ENCODE data around the gene TUFT1.

GRCh38 chr1:151492120-151492519 is 48.0 kb upstream of the TUFT1 start:
- TF ChIP-seq HCFC1 (IDR thresholded peaks at IDR 0.05; ENCODE audit: low read depth, low read length) (no peak), TFAP4 (CRISPR knock-in tag; IDR thresholded peaks at IDR 0.05; ENCODE audit: borderline replicate concordance) (no peak)

Data from K562 (cell line).